ENCODE data around the gene TMUB2. TPM values are rescaled to one million over a fixed set of nuclear protein-coding genes. Genes with fewer than 3 reads are reported as not detected.
A peak's percentile ranks its signal among the peaks of the same experiment; 100 is the strongest.

The TMUB2 gene
- total and polyA plus RNA-seq, 9 of the 15 experiments (the other 6 are each of a cell fraction or from before 2014, with no cell fraction given): 4.1 to 29.8 (median 16.3) TPM

GRCh38 chr17:44199553-44200477, 13.0 kb downstream of the TMUB2 start, which contains the start of gene ATXN7L3 (continued):
- TF ChIP-seq HOMEZ (CRISPR knock-in tag; IDR thresholded peaks at IDR 0.05) (no peak), ILK (tag; IDR thresholded peaks at IDR 0.05; ENCODE audit: borderline replicate concordance, low read depth) (no peak), TAF1 (IDR thresholded peaks at IDR 0.05; ENCODE audit: control insufficient read depth, extremely low read depth, insufficient read depth, low read length, severe bottlenecking) (peak; percentile 49), CGGBP1 (CRISPR knock-in tag; IDR thresholded peaks at IDR 0.05) (no peak), GTF2A2 (tag; IDR thresholded peaks at IDR 0.05) (no peak), RNF2 (IDR thresholded peaks at IDR 0.05) (no peak), HOXB6 (CRISPR knock-in tag; IDR thresholded peaks at IDR 0.05; ENCODE audit: borderline replicate concordance) (no peak), NR2C1 (IDR thresholded peaks at IDR 0.05) (no peak), NR2C1 (tag; IDR thresholded peaks at IDR 0.05) (no peak), ZNF583 (CRISPR knock-in tag; IDR thresholded peaks at IDR 0.05) (no peak), MEF2A (IDR thresholded peaks at IDR 0.05; ENCODE audit: control insufficient read depth, low read depth, low read length) (no peak), KAT7 (CRISPR knock-in tag; IDR thresholded peaks at IDR 0.05; ENCODE audit: borderline replicate concordance) (0 out of 2 replicates have a peak, but pooled peaks have one; percentile 23), ESRRA (IDR thresholded peaks at IDR 0.05; ENCODE audit: borderline replicate concordance, low read depth) (no peak), MCM2 (IDR thresholded peaks at IDR 0.05; ENCODE audit: low read depth) (no peak)
- TF ChIP-seq, protein P1, sequence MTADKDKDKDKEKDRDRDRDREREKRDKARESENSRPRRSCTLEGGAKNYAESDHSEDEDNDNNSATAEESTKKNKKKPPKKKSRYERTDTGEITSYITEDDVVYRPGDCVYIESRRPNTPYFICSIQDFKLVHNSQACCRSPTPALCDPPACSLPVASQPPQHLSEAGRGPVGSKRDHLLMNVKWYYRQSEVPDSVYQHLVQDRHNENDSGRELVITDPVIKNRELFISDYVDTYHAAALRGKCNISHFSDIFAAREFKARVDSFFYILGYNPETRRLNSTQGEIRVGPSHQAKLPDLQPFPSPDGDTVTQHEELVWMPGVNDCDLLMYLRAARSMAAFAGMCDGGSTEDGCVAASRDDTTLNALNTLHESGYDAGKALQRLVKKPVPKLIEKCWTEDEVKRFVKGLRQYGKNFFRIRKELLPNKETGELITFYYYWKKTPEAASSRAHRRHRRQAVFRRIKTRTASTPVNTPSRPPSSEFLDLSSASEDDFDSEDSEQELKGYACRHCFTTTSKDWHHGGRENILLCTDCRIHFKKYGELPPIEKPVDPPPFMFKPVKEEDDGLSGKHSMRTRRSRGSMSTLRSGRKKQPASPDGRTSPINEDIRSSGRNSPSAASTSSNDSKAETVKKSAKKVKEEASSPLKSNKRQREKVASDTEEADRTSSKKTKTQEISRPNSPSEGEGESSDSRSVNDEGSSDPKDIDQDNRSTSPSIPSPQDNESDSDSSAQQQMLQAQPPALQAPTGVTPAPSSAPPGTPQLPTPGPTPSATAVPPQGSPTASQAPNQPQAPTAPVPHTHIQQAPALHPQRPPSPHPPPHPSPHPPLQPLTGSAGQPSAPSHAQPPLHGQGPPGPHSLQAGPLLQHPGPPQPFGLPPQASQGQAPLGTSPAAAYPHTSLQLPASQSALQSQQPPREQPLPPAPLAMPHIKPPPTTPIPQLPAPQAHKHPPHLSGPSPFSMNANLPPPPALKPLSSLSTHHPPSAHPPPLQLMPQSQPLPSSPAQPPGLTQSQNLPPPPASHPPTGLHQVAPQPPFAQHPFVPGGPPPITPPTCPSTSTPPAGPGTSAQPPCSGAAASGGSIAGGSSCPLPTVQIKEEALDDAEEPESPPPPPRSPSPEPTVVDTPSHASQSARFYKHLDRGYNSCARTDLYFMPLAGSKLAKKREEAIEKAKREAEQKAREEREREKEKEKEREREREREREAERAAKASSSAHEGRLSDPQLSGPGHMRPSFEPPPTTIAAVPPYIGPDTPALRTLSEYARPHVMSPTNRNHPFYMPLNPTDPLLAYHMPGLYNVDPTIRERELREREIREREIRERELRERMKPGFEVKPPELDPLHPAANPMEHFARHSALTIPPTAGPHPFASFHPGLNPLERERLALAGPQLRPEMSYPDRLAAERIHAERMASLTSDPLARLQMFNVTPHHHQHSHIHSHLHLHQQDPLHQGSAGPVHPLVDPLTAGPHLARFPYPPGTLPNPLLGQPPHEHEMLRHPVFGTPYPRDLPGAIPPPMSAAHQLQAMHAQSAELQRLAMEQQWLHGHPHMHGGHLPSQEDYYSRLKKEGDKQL (CRISPR knock-in tag; IDR thresholded peaks at IDR 0.05; ENCODE audit: borderline replicate concordance): no peak
- TF ChIP-seq, protein P2, sequence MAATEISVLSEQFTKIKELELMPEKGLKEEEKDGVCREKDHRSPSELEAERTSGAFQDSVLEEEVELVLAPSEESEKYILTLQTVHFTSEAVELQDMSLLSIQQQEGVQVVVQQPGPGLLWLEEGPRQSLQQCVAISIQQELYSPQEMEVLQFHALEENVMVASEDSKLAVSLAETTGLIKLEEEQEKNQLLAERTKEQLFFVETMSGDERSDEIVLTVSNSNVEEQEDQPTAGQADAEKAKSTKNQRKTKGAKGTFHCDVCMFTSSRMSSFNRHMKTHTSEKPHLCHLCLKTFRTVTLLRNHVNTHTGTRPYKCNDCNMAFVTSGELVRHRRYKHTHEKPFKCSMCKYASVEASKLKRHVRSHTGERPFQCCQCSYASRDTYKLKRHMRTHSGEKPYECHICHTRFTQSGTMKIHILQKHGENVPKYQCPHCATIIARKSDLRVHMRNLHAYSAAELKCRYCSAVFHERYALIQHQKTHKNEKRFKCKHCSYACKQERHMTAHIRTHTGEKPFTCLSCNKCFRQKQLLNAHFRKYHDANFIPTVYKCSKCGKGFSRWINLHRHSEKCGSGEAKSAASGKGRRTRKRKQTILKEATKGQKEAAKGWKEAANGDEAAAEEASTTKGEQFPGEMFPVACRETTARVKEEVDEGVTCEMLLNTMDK (IDR thresholded peaks at IDR 0.05; ENCODE audit: borderline replicate concordance, insufficient read depth, low read depth, low read length, poor library complexity, severe bottlenecking): no peak

All from K562 (cell line).